ENCODE data around the gene NIF3L1. TPM values are rescaled to one million over a fixed set of nuclear protein-coding genes. Genes with fewer than 3 reads are reported as not detected.

The NIF3L1 gene, protein sequence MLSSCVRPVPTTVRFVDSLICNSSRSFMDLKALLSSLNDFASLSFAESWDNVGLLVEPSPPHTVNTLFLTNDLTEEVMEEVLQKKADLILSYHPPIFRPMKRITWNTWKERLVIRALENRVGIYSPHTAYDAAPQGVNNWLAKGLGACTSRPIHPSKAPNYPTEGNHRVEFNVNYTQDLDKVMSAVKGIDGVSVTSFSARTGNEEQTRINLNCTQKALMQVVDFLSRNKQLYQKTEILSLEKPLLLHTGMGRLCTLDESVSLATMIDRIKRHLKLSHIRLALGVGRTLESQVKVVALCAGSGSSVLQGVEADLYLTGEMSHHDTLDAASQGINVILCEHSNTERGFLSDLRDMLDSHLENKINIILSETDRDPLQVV
- total RNA-seq, result 20.0 and 21.9 TPM in 2 replicates

DNA sequence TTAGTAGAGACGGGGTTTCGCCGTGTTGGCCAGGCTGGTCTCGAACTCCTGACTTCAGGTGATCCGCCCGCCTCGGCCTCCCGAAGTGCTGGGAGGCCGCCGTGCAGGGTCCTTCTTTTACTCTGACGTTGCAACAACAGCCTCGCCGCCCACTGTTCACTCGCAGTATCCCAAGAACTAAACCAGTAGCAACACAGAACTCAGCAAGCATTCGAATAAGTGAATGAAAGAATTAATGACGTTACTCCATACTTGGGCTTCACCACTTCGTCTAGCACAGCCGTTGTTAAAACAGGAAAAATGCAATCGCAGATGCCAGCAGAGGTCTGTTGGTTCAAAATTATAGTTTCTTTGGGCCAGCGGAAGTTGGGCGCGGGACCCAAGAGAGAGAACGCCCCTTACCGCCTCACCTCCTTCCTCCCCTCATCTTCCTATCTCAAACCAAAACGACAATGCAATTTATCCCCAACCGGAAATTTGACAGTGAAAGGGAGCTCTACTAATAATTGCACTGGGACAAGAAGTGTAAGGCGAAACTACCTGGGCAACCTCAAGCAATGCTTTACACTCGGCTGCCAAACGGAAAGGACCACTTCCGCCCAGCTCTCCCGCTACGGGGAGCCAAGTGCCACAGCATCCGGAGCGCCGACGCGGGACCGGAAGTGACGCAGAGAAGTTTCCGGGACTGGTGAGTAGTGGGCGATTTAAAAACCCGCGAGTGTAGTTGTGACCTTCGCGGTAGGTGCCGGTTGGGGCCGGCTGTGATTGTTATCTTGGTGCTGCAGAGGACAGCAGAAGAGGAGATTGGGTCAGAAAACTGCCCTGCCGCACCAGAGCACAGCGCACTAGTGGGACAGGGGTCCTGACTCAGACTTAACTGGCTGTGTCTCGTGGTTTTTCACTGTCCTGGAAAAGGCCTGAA is at the start of gene NIF3L1, which contains the start of gene PPIL3:
TSS of gene NIF3L1 (plus strand) at position 668 of the 922 bp plus-strand sequence. CDS start 2,573 bp downstream, outside the sequence.
TSS of gene PPIL3 (minus strand) at position 374 of the 922 bp plus-strand sequence. CDS start 1,462 bp downstream, outside the sequence.

DNA sequence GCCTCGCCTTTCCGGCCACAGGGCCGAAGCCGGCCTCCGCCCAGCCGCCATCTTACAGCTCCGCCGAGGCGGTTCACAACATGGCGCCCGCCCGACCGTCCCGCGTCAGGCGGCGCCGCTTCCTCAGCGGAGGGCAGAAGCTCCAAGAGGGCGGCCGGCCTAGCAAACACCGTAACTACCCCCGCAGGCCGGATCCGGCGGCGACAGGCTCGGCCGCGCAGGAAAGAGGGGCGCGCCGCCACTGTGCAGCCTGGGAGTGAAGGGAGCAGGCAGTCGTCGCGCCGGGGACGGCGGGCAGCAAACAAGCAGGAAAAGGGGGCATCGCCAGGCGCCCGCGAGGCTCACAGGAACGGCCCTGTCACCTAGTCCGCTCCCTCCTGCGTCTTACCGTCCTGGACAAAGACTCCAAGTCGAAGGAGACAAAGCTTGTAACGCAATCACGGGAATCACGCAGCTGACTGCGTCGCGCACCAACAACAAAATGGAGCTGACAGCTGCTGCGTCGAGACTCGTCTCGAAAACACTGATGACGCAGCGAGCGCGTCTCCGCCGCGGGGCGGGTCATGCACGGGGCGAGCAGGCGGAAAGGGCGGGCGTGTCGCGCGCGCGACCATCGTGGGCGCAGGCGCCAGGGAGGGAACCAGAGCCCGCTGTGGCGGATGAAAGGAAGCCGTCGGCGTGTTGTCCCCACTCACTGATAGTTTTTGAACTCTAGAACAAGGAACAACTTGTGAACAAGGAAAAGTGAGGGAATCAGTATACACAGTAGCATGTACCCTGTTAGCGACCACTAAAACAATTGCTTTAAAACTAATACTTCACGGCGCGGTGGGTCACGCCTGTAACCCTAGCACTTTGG is 24.8 kb upstream of the NIF3L1 start, which contains the start of gene CLK1:
TSS of gene CLK1 (minus strand) at position 483 of the 859 bp plus-strand sequence. CDS start 2,796 bp downstream, outside the sequence.

Small RNA genes lying within 50 kb of the gene (small RNA-seq; reads per million reads assigned to genes)
- gene RF00019, result not detected
- gene RNA5SP115, result 0.17 reads per million
- gene RNU6-312P, result not detected
- gene RNU6-762P, result not detected

Other genes with a start within 250 kb of the NIF3L1 start
- 358 and 599 TPM in 2 replicates for gene BZW1, start 77.5 kb upstream of the NIF3L1 start, total RNA-seq
- gene CLK1, start 24.7 kb upstream of the NIF3L1 start, total RNA-seq, result 44.6 and 82.1 TPM in 2 replicates
- 20.9 and 59.3 TPM in 2 replicates for gene PPIL3, start 294 bp upstream of the NIF3L1 start, total RNA-seq
- 12.2 and 15.2 TPM in 2 replicates for gene ORC2, start 74.3 kb downstream of the NIF3L1 start, total RNA-seq
- gene HYCC2, start 182.3 kb downstream of the NIF3L1 start, total RNA-seq, result 7.5 and 10.1 TPM in 2 replicates
- gene NDUFB3, start 182.6 kb downstream of the NIF3L1 start, total RNA-seq, result 47.5 and 53.5 TPM in 2 replicates
- 105 and 153 TPM in 2 replicates for gene CFLAR, start 226.8 kb downstream of the NIF3L1 start, total RNA-seq